Endothelial cell of umbilical vein (primary cell): ENCODE results near the gene PALD1.

ENCODE experiments used
- CTCF ChIP-seq, 2 donors: IDR thresholded peaks; 1 replicate in 1 of 2; 2 replicates in 1 of 2; pipeline ENCODE4 v1.5.1; 2011; ENCODE audit warnings: low read length in 2 of 2, mild to moderate bottlenecking in 2 of 2, moderate library complexity in 2 of 2, control low read depth in 1 of 2, inconsistent platforms in 1 of 2, low read depth in 1 of 2; ENCODE audit not compliant: insufficient read depth in 1 of 2; ENCODE audit errors: extremely low read depth in 1 of 2
- EZH2 ChIP-seq: IDR thresholded peaks from 2 replicates; pipeline ENCODE4 v1.6.1; 2012; ENCODE audit warnings: borderline replicate concordance, low read depth, mild to moderate bottlenecking, moderate library complexity, low read length, inconsistent platforms; ENCODE audit not compliant: severe bottlenecking
- FOS ChIP-seq: IDR thresholded peaks from 2 replicates; pipeline ENCODE4 v1.6.1; 2011; ENCODE audit warnings: mild to moderate bottlenecking, low read length, moderate library complexity, borderline replicate concordance; ENCODE audit not compliant: insufficient read depth
- GATA2 ChIP-seq: IDR thresholded peaks from 2 replicates; pipeline ENCODE4 v1.7.0; 2011; ENCODE audit warnings: low read depth, mild to moderate bottlenecking, moderate library complexity, mixed read lengths, low read length; ENCODE audit not compliant: insufficient read length, insufficient read depth
- JUN ChIP-seq: IDR thresholded peaks from 2 replicates; pipeline ENCODE4 v1.6.1; 2011; ENCODE audit warnings: borderline replicate concordance, low read depth; ENCODE audit not compliant: insufficient read length, insufficient read depth
- MAX ChIP-seq: IDR thresholded peaks from 2 replicates; pipeline ENCODE4 v1.6.1; 2011; ENCODE audit not compliant: insufficient read depth, insufficient read length
- MYC ChIP-seq: IDR thresholded peaks from one replicate; pipeline ENCODE4 v1.6.1; 2011; ENCODE audit warnings: mild to moderate bottlenecking, low read depth, low read length
- POLR2A ChIP-seq: IDR thresholded peaks from 2 replicates; pipeline ENCODE4 v1.6.1; 2012; ENCODE audit warnings: low read depth, mild to moderate bottlenecking, control low read depth, low read length
- POLR2AphosphoS5 ChIP-seq: IDR thresholded peaks from 2 replicates; pipeline ENCODE4 v1.6.1; 2012; ENCODE audit warnings: low read depth, mild to moderate bottlenecking, control low read depth, low read length, moderate library complexity; ENCODE audit not compliant: insufficient read depth

DNA sequence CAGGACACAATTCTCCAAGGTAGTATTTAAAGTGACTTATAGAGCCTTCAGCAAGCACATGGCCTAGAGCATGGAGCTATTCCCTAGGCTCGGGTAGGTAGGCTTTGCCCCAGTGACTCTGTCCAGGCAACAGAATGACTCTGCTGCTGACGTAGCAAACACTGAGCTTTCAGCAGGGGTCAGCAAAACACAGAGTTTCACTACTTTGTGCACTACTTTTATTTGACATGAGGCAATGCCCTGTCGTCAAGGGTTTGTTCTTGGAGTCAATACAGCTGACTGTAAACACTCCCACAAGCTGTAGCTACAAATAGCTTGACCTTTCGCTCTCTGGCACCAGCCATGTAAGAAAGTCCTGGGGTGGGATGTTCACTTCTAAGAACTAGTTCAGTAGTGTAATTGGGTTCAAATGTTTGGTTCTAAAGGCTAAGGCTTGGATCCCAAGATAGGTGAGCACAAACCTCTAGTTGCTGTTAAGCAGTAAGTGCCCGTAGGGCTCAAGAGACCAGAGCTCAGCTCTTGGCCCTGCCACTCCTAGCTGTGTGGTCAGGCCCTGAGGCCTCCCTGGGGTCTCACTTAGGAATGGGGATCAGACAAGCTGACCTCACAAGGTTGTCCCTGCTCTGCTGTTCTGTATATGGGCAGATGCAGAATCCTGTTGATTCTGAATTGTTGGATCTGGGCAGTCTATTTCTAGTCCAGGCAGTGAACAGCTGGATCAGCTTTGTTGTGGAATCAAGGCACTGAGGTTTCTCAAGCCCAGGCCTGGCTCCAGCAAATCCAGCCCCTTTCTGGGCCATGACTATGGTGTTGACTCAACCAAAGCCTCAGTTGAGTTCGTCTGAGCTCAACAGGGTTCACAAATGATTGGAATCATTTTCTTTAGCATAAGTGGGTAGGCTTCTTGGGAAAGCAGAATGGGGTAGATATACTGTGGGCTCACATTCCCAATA lies 47.8 kb upstream of the PALD1 start:
- TF ChIP-seq CTCF (IDR thresholded peaks at IDR 0.05; ENCODE audit: extremely low read depth in 1 of 2, insufficient read depth in 1 of 2, low read depth in 1 of 2, low read length in 2 of 2) (no peak), POLR2AphosphoS5 (no peak), POLR2A (no peak), EZH2 (no peak), GATA2 (no peak), MYC (no peak), JUN (no peak), FOS (no peak), MAX (no peak)
